HL-60 (cell line): ENCODE data around the gene TMED6.

Experiments used
- POLR2AphosphoS5 ChIP-seq: IDR thresholded peaks from 2 replicates; pipeline ENCODE4 v1.6.1; 2012; ENCODE audit warnings: low read depth
- TF ChIP-seq, protein P1 (sequence below): IDR thresholded peaks from one replicate; pipeline ENCODE4 v1.5.1; 2011; ENCODE audit warnings: low read length, control low read depth, inconsistent platforms; ENCODE audit not compliant: insufficient read depth

DNA sequence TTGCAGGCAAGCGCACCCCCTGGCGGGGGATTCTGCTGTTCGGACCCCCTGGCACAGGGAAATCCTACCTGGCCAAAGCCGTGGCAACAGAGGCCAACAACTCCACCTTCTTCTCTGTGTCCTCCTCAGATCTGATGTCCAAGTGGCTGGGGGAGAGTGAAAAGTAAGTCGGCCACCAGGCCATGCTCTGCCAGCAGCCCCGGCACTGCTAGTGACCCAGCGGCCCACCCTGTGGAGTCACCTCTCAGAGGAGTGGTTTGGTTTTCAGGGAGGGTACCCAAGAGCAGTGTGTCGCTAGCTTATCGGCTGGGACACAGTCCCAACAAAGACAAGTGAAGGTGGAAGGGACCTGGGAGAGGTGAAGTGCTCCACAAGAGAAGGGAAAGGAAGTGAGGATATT, 32.2 kb downstream of the TMED6 start:
- TF ChIP-seq, protein P1, sequence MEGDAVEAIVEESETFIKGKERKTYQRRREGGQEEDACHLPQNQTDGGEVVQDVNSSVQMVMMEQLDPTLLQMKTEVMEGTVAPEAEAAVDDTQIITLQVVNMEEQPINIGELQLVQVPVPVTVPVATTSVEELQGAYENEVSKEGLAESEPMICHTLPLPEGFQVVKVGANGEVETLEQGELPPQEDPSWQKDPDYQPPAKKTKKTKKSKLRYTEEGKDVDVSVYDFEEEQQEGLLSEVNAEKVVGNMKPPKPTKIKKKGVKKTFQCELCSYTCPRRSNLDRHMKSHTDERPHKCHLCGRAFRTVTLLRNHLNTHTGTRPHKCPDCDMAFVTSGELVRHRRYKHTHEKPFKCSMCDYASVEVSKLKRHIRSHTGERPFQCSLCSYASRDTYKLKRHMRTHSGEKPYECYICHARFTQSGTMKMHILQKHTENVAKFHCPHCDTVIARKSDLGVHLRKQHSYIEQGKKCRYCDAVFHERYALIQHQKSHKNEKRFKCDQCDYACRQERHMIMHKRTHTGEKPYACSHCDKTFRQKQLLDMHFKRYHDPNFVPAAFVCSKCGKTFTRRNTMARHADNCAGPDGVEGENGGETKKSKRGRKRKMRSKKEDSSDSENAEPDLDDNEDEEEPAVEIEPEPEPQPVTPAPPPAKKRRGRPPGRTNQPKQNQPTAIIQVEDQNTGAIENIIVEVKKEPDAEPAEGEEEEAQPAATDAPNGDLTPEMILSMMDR, result no peak
- no peak for TF ChIP-seq POLR2AphosphoS5
